Measurements from ENCODE around the gene SPPL2C. TPM values are rescaled to one million over a fixed set of nuclear protein-coding genes. Genes with fewer than 3 reads are reported as not detected.

SPPL2C gene
- total and polyA plus RNA-seq, 2 of the 8 experiments (the other 6 are each of a cell fraction or from before 2014, with no cell fraction given), result not detected

GRCh38 chr17:45844695-45845375, at the start of gene SPPL2C (continued):
- TF ChIP-seq ASH2L (IDR thresholded peaks at IDR 0.05; ENCODE audit: low read length), result no peak
- TF ChIP-seq JUND (IDR thresholded peaks at IDR 0.05; ENCODE audit: low read length), result no peak
- TF ChIP-seq CTCF (IDR thresholded peaks at IDR 0.05; ENCODE audit: control extremely low read depth in 1 of 3, insufficient read depth in 1 of 3, low read depth in 1 of 3, low read length in 3 of 3), result no peak
- TF ChIP-seq TAF7 (optimal IDR thresholded peaks at IDR 0.05; ENCODE audit: borderline replicate concordance, low read depth, low read length), result no peak
- TF ChIP-seq, protein P1, sequence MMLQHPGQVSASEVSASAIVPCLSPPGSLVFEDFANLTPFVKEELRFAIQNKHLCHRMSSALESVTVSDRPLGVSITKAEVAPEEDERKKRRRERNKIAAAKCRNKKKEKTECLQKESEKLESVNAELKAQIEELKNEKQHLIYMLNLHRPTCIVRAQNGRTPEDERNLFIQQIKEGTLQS (IDR thresholded peaks at IDR 0.05; ENCODE audit: insufficient read depth, low read depth, low read length), result no peak
- TF ChIP-seq KDM5A (IDR thresholded peaks at IDR 0.05; ENCODE audit: low read length), result no peak
- TF ChIP-seq ATF2 (IDR thresholded peaks at IDR 0.05; ENCODE audit: low read length), result no peak
- TF ChIP-seq MAFK (IDR thresholded peaks at IDR 0.05; ENCODE audit: low read depth, low read length), result no peak
- no peak for TF ChIP-seq RXRA (IDR thresholded peaks at IDR 0.05; ENCODE audit: insufficient read depth, low read depth, low read length)
- TF ChIP-seq PHF8 (conservative IDR thresholded peaks at IDR 0.05; ENCODE audit: low read depth, low read length), result no peak

Measured in H1 (cell line).